HEK293 (cell line): Measurements from ENCODE around the gene MDM2.
A peak's percentile ranks its signal among the peaks of the same experiment; 100 is the strongest.
"Not testable (repeated sequence)": the region's sequence is repeated elsewhere in the genome, so short reads cannot be mapped to it uniquely, and the experiment has no call there.

Source experiments
- CTCF ChIA-PET: fragments of 350-600 bp; formaldehyde crosslinking; extraction: SDS; loops from one replicate; lab custom pipeline; 2021; ENCODE audit warnings: antibody characterized with exemption; lab: Yijun Ruan, JAX
- POLR2A ChIA-PET: fragments of 300-600 bp; formaldehyde crosslinking; extraction: SDS; loops from one replicate; lab custom pipeline; 2020; ENCODE audit warnings: antibody characterized with exemption, inconsistent platforms; lab: Yijun Ruan, JAX
- H3K27ac ChIP-seq: fragments of 200-500 bp; sonication (Bioruptor generic); 2 replicates; pipeline ENCODE4 v1.5.1; 2014; ENCODE audit warnings: low read depth, low read length, control low read depth, inconsistent platforms; ENCODE audit errors: extremely low read depth
- H3K36me3 ChIP-seq, 2 experiments: fragments of 200-500 bp in 1 of 2; sonication (Bioruptor generic) in 1 of 2; 1 replicate in 1 of 2; 2 replicates in 1 of 2; pipeline ENCODE4 v1.5.1; 2014 to 2017; ENCODE audit warnings: inconsistent platforms in 2 of 2, low read length in 2 of 2; ENCODE audit not compliant: control insufficient read depth in 2 of 2, insufficient read depth in 1 of 2
- H3K4me1 ChIP-seq: fragments of 200-500 bp; sonication (Bioruptor generic); 2 replicates; pipeline ENCODE4 v1.5.1; 2014; ENCODE audit warnings: mild to moderate bottlenecking, low read length, inconsistent platforms; ENCODE audit not compliant: control insufficient read depth, insufficient read depth
- H3K4me3 ChIP-seq: 2 replicates; pipeline ENCODE4 v1.5.1; 2011; ENCODE audit warnings: low read depth, mild to moderate bottlenecking, control low read depth, low read length, moderate library complexity
- H3K9me3 ChIP-seq: fragments of 200-500 bp; sonication (Bioruptor generic); 2 replicates; pipeline ENCODE4 v1.5.1; 2014; ENCODE audit warnings: low read depth, low read length, inconsistent platforms; ENCODE audit not compliant: control insufficient read depth, insufficient read depth
- IKZF3 ChIP-seq: fragments of 450-650 bp; IDR thresholded peaks from 2 replicates; pipeline ENCODE4 v1.5.0; 2018; ENCODE audit warnings: missing biosample characterization, mild to moderate bottlenecking, missing genetic modification characterization, moderate library complexity
- KLF7 ChIP-seq: fragments of 450-650 bp; formaldehyde crosslinking; IDR thresholded peaks from 2 replicates; pipeline ENCODE4 v1.5.1; 2016; ENCODE audit warnings: missing biosample characterization, missing genetic modification characterization, borderline replicate concordance
- MZF1 ChIP-seq: fragments of 450-650 bp; formaldehyde crosslinking; IDR thresholded peaks from 2 replicates; pipeline ENCODE4 v1.5.1; 2017; ENCODE audit warnings: missing biosample characterization, missing genetic modification characterization, borderline replicate concordance
- OSR2 ChIP-seq: fragments of 450-650 bp; formaldehyde crosslinking; IDR thresholded peaks from 2 replicates; pipeline ENCODE4 v1.5.1; 2016; ENCODE audit warnings: missing biosample characterization, missing genetic modification characterization
- PBX3 ChIP-seq: sonication (generic); formaldehyde crosslinking; IDR thresholded peaks from 2 replicates; pipeline ENCODE4 v1.8.1; 2022; ENCODE audit warnings: mild to moderate bottlenecking, moderate library complexity, missing genetic modification reagents
- SCRT1 ChIP-seq: fragments of 450-650 bp; formaldehyde crosslinking; IDR thresholded peaks from 2 replicates; pipeline ENCODE4 v1.5.1; 2016; ENCODE audit warnings: missing biosample characterization, missing genetic modification characterization, borderline replicate concordance
- SCRT2 ChIP-seq: fragments of 450-650 bp; formaldehyde crosslinking; IDR thresholded peaks from 2 replicates; pipeline ENCODE4 v1.5.1; 2016; ENCODE audit warnings: missing biosample characterization, missing genetic modification characterization
- SP7 ChIP-seq: fragments of 450-650 bp; formaldehyde crosslinking; IDR thresholded peaks from 2 replicates; pipeline ENCODE4 v1.5.1; 2016; ENCODE audit warnings: missing biosample characterization, missing genetic modification characterization
- ZBTB1 ChIP-seq: fragments of 450-650 bp; formaldehyde crosslinking; IDR thresholded peaks from 2 replicates; pipeline ENCODE4 v1.5.1; 2016; ENCODE audit warnings: missing biosample characterization, missing genetic modification characterization
- ZBTB17 ChIP-seq: fragments of 450-650 bp; formaldehyde crosslinking; IDR thresholded peaks from 2 replicates; pipeline ENCODE4 v1.5.1; 2016; ENCODE audit warnings: missing biosample characterization, missing genetic modification characterization
- ZBTB20 ChIP-seq: fragments of 450-650 bp; formaldehyde crosslinking; IDR thresholded peaks from 2 replicates; pipeline ENCODE4 v1.5.1; 2016; ENCODE audit warnings: missing biosample characterization, missing genetic modification characterization
- ZBTB48 ChIP-seq: fragments of 450-650 bp; formaldehyde crosslinking; IDR thresholded peaks from 2 replicates; pipeline ENCODE4 v1.5.1; 2016; ENCODE audit warnings: missing biosample characterization, missing genetic modification characterization
- ZBTB8A ChIP-seq: fragments of 450-650 bp; formaldehyde crosslinking; IDR thresholded peaks from 2 replicates; pipeline ENCODE4 v1.5.1; 2016; ENCODE audit warnings: missing biosample characterization, missing genetic modification characterization
- ZIC2 ChIP-seq: fragments of 450-650 bp; formaldehyde crosslinking; IDR thresholded peaks from 2 replicates; pipeline ENCODE4 v1.5.1; 2016; ENCODE audit warnings: missing biosample characterization, missing genetic modification characterization
- ZNF121 ChIP-seq: fragments of 450-650 bp; formaldehyde crosslinking; IDR thresholded peaks from 2 replicates; pipeline ENCODE4 v1.5.1; 2016; ENCODE audit warnings: missing biosample characterization, missing genetic modification characterization
- ZNF2 ChIP-seq: fragments of 450-650 bp; formaldehyde crosslinking; IDR thresholded peaks from 2 replicates; pipeline ENCODE4 v1.5.1; 2016; ENCODE audit warnings: missing biosample characterization, missing genetic modification characterization
- ZNF280C ChIP-seq: fragments of 450-650 bp; formaldehyde crosslinking; IDR thresholded peaks from 2 replicates; pipeline ENCODE4 v1.5.1; 2016; ENCODE audit warnings: missing biosample characterization, missing genetic modification characterization
- ZNF394 ChIP-seq: fragments of 450-650 bp; formaldehyde crosslinking; IDR thresholded peaks from 2 replicates; pipeline ENCODE4 v1.5.1; 2016; ENCODE audit warnings: missing biosample characterization, missing genetic modification characterization, mild to moderate bottlenecking, moderate library complexity, borderline replicate concordance
- ZNF449 ChIP-seq: fragments of 450-650 bp; formaldehyde crosslinking; IDR thresholded peaks from 2 replicates; pipeline ENCODE4 v1.5.1; 2017; ENCODE audit warnings: missing biosample characterization, mild to moderate bottlenecking, missing genetic modification characterization, moderate library complexity
- ZNF501 ChIP-seq: fragments of 450-650 bp; formaldehyde crosslinking; IDR thresholded peaks from 2 replicates; pipeline ENCODE4 v1.5.1; 2016; ENCODE audit warnings: missing biosample characterization, missing genetic modification characterization
- ZNF580 ChIP-seq: fragments of 450-650 bp; formaldehyde crosslinking; IDR thresholded peaks from 2 replicates; pipeline ENCODE4 v1.5.1; 2016; ENCODE audit warnings: missing biosample characterization, missing genetic modification characterization
- ZNF610 ChIP-seq: fragments of 450-650 bp; formaldehyde crosslinking; IDR thresholded peaks from 2 replicates; pipeline ENCODE4 v1.5.1; 2016; ENCODE audit warnings: missing biosample characterization, missing genetic modification characterization, borderline replicate concordance
- ZNF707 ChIP-seq: fragments of 450-650 bp; formaldehyde crosslinking; IDR thresholded peaks from 2 replicates; pipeline ENCODE4 v1.5.1; 2016; ENCODE audit warnings: missing biosample characterization, missing genetic modification characterization
- ZNF792 ChIP-seq: fragments of 450-650 bp; formaldehyde crosslinking; IDR thresholded peaks from 2 replicates; pipeline ENCODE4 v1.5.1; 2016; ENCODE audit warnings: missing biosample characterization, missing genetic modification characterization

The MDM2 gene

GRCh38 chr12:68806488-68807237, 1.3 kb upstream of the MDM2 start (continued):
- no peak for TF ChIP-seq ZNF280C (tag by site-specific recombination)
- no peak for TF ChIP-seq IKZF3 (tag by site-specific recombination)
- no peak for TF ChIP-seq ZNF610
- no peak for TF ChIP-seq ZBTB17 (tag by site-specific recombination)

GRCh38 chr12:68807274-68807575, 752 bp upstream of the MDM2 start:
- 0 out of 2 replicates have a peak, but pooled peaks have one; percentile 14 for TF ChIP-seq ZNF121 (tag by site-specific recombination)
- TF ChIP-seq ZNF580 = peak; percentile 42; the same call in 1 of the 2 replicates
- TF ChIP-seq ZNF501 (tag by site-specific recombination) = 0 out of 2 replicates have a peak, but pooled peaks have one; percentile 61
- peak; percentile 98 for TF ChIP-seq ZNF394
- TF ChIP-seq SCRT1 = 0 out of 2 replicates have a peak, but pooled peaks have one; percentile 46
- 0 out of 2 replicates have a peak, but pooled peaks have one; percentile 54 for TF ChIP-seq ZNF2 (tag by site-specific recombination)
- peak; percentile 49; the same call in 1 of the 2 replicates for TF ChIP-seq SCRT2 (tag by site-specific recombination)
- peak; percentile 5; the same call in 1 of the 2 replicates for TF ChIP-seq ZNF449 (tag by site-specific recombination)
- TF ChIP-seq ZNF792 = 0 out of 2 replicates have a peak, but pooled peaks have one; percentile 82
- peak; percentile 55; the same call in 1 of the 2 replicates for TF ChIP-seq ZBTB20 (tag by site-specific recombination)
- peak; percentile 44; the same call in 1 of the 2 replicates for TF ChIP-seq SP7 (tag by site-specific recombination)
- peak; percentile 56 for TF ChIP-seq KLF7
- H3K9me3 ChIP-seq, H3K4me1 ChIP-seq: not testable (repeated sequence)
- Histone ChIP-seq H3K27ac (peak overlapping the region; percentile 100), H3K36me3 (peaks cover 25 to 27% of the 10 kb centered on the region in 2 experiments), H3K4me3 (peak overlapping the region; percentile 97)
- CTCF ChIA-PET = interaction anchor here (1.0 to 1.5 kb wide), 4 partner anchors 7 to 68 kb away, joined by 3 to 7 read pairs (median 3); no protein-coding TSS in a partner anchor
- POLR2A ChIA-PET = interaction anchor here (0.6 to 2.7 kb wide), 6 partner anchors 10 to 61 kb away, joined by 3 to 61 read pairs (median 4); partner anchors contain the start of gene SLC35E3

- Histone ChIP-seq H3K9me3 (no peaks in the 10 kb centered on the region), H3K36me3 (peaks cover 37 to 40% of the 10 kb centered on the region in 2 experiments), H3K4me1 (peaks cover 11% of the 10 kb centered on the region; the same call in 1 of the 2 replicates), H3K4me3 (peak overlapping the region; percentile 97), H3K27ac (peak overlapping the region; percentile 100)
- POLR2A ChIA-PET = interaction anchor here (0.6 to 2.7 kb wide), 22 partner anchors 9 to 943 kb away, joined by 3 to 61 read pairs (median 4); partner anchors contain the start of genes MDM1, RAP1B and SLC35E3
- CTCF ChIA-PET = interaction anchor here (0.6 to 1.6 kb wide), 5 partner anchors 9 to 70 kb away, joined by 3 to 5 read pairs (median 4); no protein-coding TSS in a partner anchor
- TF ChIP-seq ZNF394 (peak; percentile 90; the same call in 1 of the 2 replicates), ZBTB8A (tag by site-specific recombination) (peak; percentile 95), ZBTB48 (no peak; the same call in 1 of the 2 replicates), ZBTB1 (tag by site-specific recombination) (peak; percentile 91), ZBTB17 (tag by site-specific recombination) (0 out of 2 replicates have a peak, but pooled peaks have one; percentile 42), OSR2 (tag by site-specific recombination) (peak; percentile 55), ZIC2 (tag by site-specific recombination) (peak; percentile 96), PBX3 (CRISPR knock-in tag) (no peak), KLF7 (peak; percentile 88; the same call in 1 of the 2 replicates), ZNF707 (tag by site-specific recombination) (no peak), MZF1 (tag by site-specific recombination) (peak; percentile 69)
These were observed 612 bp downstream of the MDM2 start for GRCh38 chr12:68808388-68809189.
